ENCODE data around the gene EIF4A2. TPM values are rescaled to one million over a fixed set of nuclear protein-coding genes. Genes with fewer than 3 reads are reported as not detected.
A peak's percentile ranks its signal among the peaks of the same experiment; 100 is the strongest.

EIF4A2 gene
- total RNA-seq, 1 experiment from 2014 or later: 574 TPM

GRCh38 chr3:186825872-186826409 is 42.6 kb downstream of the EIF4A2 start:
- no peak for DNase-seq (ENCODE audit: low spot score)
- peak; percentile 3 for ATAC-seq
- Mint-ChIP-seq H3K4me3 (peak overlapping the region; percentile 72), H3K27me3 (ENCODE audit: low read depth) (peaks cover 49% of the 10 kb centered on the region), H3K27ac (no peak overlapping the region), H3K9me3 (no peaks in the 10 kb centered on the region), H3K36me3 (no peaks in the 10 kb centered on the region), H3K4me1 (peaks cover 38% of the 10 kb centered on the region)
- CTCF ChIA-PET: interaction anchor here (1.5 to 1.6 kb wide), 2 partner anchors 23 to 339 kb away, joined by 6 read pairs; no protein-coding TSS in a partner anchor
- POLR2A ChIA-PET: interaction anchor here (0.7 to 1.3 kb wide), 2 partner anchors 11 to 42 kb away, joined by 3 to 5 read pairs; partner anchors contain the start of gene EIF4A2
- no peak for TF ChIP-seq HMGA2 (CRISPR knock-in tag; IDR thresholded peaks at IDR 0.05)
- no peak for TF ChIP-seq FOXP1 (CRISPR knock-in tag; IDR thresholded peaks at IDR 0.05; ENCODE audit: borderline replicate concordance)

- no peak for DNase-seq (ENCODE audit: low spot score)
These were observed 43.1 kb downstream of the EIF4A2 start for GRCh38 chr3:186826410-186826975.

DNA sequence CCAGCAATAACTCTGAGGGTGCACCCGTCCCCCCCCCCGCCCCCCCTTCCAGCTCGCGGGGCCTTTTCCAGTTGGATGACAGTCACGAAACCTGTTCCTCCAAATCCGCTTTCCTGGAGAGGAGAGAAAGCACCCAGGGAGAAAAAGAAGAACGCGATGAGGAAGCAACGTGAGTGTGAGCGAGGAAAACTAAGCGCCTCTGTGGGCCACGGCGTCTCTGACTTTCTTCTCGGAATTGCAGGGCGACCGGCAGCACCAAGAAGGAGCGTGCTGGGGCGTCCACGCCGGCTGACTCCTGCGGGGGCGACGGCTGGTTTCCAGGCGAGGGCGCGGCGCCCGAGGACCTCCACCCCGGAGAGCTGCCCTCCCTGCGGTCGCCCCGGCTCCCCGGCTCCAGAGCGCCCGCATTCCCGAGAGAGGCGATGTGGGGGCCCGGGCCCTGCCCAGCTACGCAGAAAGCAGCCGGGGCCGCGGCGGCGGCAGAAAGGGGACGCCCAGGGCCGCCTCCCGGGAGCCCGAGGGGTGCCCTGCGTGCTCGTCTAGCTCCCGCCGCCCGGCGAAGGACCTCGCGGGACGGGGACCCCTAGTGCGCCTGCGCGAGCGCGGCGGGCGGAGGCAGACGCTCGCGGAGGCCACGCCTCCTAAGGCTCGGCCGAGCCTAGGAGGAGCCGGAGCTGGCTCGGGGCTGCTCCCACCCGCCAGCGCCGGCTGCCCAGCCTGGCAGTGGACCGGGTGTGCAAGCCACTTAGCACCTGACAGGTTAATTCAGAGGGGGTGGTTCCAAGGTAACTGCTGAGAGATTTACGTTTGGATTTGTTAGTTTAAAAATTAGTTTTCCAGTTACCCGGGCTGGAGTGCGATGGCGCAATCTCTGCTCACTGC is 43.8 kb downstream of the EIF4A2 start:
- Mint-ChIP-seq H3K9me3 (no peaks in the 10 kb centered on the region), H3K4me3 (peak overlapping the region; percentile 72)
- TF ChIP-seq MXD4 (CRISPR knock-in tag; IDR thresholded peaks at IDR 0.05; ENCODE audit: borderline replicate concordance) (no peak), ZBTB21 (CRISPR knock-in tag; IDR thresholded peaks at IDR 0.05; ENCODE audit: borderline replicate concordance) (no peak), ZNF121 (CRISPR knock-in tag; IDR thresholded peaks at IDR 0.05) (no peak), NR3C1 (CRISPR knock-in tag; conservative IDR thresholded peaks at IDR 0.05; ENCODE audit: low read depth) (no peak), FOXP1 (CRISPR knock-in tag; IDR thresholded peaks at IDR 0.05; ENCODE audit: borderline replicate concordance) (peak; percentile 79; the same call in 1 of the 2 replicates), MAX (CRISPR knock-in tag; IDR thresholded peaks at IDR 0.05) (peak; percentile 66; the same call in 1 of the 2 replicates), GTF2I (CRISPR knock-in tag; conservative IDR thresholded peaks at IDR 0.05) (no peak), ATF1 (CRISPR knock-in tag; IDR thresholded peaks at IDR 0.05) (no peak), AFF4 (CRISPR knock-in tag; IDR thresholded peaks at IDR 0.05; ENCODE audit: borderline replicate concordance) (no peak), SP1 (CRISPR knock-in tag; conservative IDR thresholded peaks at IDR 0.05) (peak; percentile 43; the same call in 1 of the 2 replicates), SOX15 (CRISPR knock-in tag; IDR thresholded peaks at IDR 0.05) (no peak)
- TF ChIP-seq, protein P1, sequence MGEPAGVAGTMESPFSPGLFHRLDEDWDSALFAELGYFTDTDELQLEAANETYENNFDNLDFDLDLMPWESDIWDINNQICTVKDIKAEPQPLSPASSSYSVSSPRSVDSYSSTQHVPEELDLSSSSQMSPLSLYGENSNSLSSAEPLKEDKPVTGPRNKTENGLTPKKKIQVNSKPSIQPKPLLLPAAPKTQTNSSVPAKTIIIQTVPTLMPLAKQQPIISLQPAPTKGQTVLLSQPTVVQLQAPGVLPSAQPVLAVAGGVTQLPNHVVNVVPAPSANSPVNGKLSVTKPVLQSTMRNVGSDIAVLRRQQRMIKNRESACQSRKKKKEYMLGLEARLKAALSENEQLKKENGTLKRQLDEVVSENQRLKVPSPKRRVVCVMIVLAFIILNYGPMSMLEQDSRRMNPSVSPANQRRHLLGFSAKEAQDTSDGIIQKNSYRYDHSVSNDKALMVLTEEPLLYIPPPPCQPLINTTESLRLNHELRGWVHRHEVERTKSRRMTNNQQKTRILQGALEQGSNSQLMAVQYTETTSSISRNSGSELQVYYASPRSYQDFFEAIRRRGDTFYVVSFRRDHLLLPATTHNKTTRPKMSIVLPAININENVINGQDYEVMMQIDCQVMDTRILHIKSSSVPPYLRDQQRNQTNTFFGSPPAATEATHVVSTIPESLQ (CRISPR knock-in tag; IDR thresholded peaks at IDR 0.05): no peak

More at GRCh38 chr3:186826410-186826975, 43.1 kb downstream of the EIF4A2 start:
- no peaks in the 10 kb centered on the region for H3K36me3 Mint-ChIP-seq
- POLR2A ChIA-PET: interaction anchor here (0.7 to 1.3 kb wide), 2 partner anchors 12 to 43 kb away, joined by 3 to 5 read pairs; partner anchors contain the start of gene EIF4A2
- H3K27ac Mint-ChIP-seq: no peak overlapping the region
- peaks cover 38% of the 10 kb centered on the region for H3K4me1 Mint-ChIP-seq
- CTCF ChIA-PET: interaction anchor here (1.2 to 2.7 kb wide), 5 partner anchors 23 to 339 kb away, joined by 5 to 12 read pairs (median 6); partner anchors contain the start of gene RPL39L
- H3K4me3 Mint-ChIP-seq: peak overlapping the region; percentile 72
- TF ChIP-seq, protein P2, sequence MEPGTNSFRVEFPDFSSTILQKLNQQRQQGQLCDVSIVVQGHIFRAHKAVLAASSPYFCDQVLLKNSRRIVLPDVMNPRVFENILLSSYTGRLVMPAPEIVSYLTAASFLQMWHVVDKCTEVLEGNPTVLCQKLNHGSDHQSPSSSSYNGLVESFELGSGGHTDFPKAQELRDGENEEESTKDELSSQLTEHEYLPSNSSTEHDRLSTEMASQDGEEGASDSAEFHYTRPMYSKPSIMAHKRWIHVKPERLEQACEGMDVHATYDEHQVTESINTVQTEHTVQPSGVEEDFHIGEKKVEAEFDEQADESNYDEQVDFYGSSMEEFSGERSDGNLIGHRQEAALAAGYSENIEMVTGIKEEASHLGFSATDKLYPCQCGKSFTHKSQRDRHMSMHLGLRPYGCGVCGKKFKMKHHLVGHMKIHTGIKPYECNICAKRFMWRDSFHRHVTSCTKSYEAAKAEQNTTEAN (CRISPR knock-in tag; IDR thresholded peaks at IDR 0.05): 0 out of 2 replicates have a peak, but pooled peaks have one; percentile 41
- TF ChIP-seq, protein P3, sequence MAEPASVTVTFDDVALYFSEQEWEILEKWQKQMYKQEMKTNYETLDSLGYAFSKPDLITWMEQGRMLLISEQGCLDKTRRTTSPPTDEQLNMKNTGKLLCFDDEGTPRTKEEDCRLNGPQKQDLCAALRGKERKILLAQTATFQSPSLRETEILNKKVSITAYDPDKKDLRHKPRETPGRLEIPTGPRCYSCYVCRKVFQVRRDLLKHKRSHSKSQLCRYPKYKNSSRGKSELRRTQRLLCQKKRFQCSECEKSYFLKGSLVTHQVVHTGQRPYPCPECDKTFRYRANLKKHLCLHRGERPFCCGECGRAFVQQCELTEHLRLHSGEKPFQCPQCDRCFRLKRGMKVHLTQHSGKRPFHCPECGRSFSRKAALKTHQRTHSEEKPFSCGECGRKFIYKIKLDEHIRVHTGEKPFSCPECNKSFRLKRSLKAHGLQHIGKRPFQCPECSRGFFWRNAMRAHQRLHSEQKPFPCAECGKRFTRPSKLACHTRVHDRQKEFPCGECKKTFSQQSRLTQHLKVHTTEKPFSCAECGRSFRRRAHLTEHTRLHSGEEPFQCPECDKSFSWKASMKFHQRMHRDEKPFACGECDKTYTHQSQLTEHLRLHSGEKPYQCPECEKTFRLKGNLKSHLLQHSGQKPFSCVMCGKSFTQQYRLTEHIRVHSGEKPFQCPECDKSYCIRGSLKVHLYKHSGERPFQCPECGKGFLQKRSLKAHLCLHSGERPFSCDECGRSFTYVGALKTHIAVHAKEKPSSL (CRISPR knock-in tag; conservative IDR thresholded peaks at IDR 0.05): no peak
- H3K9me3 Mint-ChIP-seq: no peaks in the 10 kb centered on the region
- peaks cover 53% of the 10 kb centered on the region for H3K27me3 Mint-ChIP-seq (ENCODE audit: low read depth)
- no peak for ATAC-seq

More for the DNA sequence above, 43.8 kb downstream of the EIF4A2 start:
- Mint-ChIP-seq H3K4me1 (peaks cover 38% of the 10 kb centered on the region), H3K27ac (no peak overlapping the region), H3K27me3 (ENCODE audit: low read depth) (peaks cover 60% of the 10 kb centered on the region), H3K36me3 (no peaks in the 10 kb centered on the region)
- ChIA-PET POLR2A (interaction anchor here (0.6 to 1.4 kb wide), 4 partner anchors 12 to 257 kb away, joined by 3 to 5 read pairs (median 4); partner anchors contain the start of genes DNAJB11 and EIF4A2), CTCF (interaction anchor here (0.6 to 2.7 kb wide), 8 partner anchors 9 to 338 kb away, joined by 3 to 12 read pairs (median 6); partner anchors contain the start of gene RPL39L)
- peak; percentile 82 for DNase-seq (ENCODE audit: low spot score)
- peak; percentile 82 for ATAC-seq
